Gastrocnemius medialis (tissue), 4 donors: ENCODE data around the gene RIN1. TPM values are rescaled to one million over a fixed set of nuclear protein-coding genes. Genes with fewer than 3 reads are reported as not detected.
A peak's percentile ranks its signal among the peaks of the same experiment; 100 is the strongest.
"Not testable (repeated sequence)": the region's sequence is repeated elsewhere in the genome, so short reads cannot be mapped to it uniquely, and the experiment has no call there.

Experiments
- ATAC-seq, 2 donors: fragments of 150-250 bp; one replicate each; pipeline ENCODE4 v1.9.1; 2016
- DNase-seq, 2 donors: peaks; one replicate each; pipeline ENCODE4 v3.0.0-alpha.2; 2019
- H3K27ac ChIP-seq, 4 donors: fragments of 200-600 bp; sonication (generic); 1 replicate in 1 of 4; 2 replicates in 3 of 4; pipeline ENCODE4 v1.5.1; 2016 to 2018; ENCODE audit warnings: mild to moderate bottlenecking in 2 of 4, moderate library complexity in 1 of 4
- H3K27me3 ChIP-seq, 3 donors: fragments of 200-600 bp; sonication (generic) in 2 of 3; 1 replicate in 1 of 3; 2 replicates in 2 of 3; pipeline versions ENCODE4 v1.5.1 to v1.6.0; 2016 to 2019; ENCODE audit warnings: mild to moderate bottlenecking in 1 of 3, moderate library complexity in 1 of 3
- H3K36me3 ChIP-seq, 2 donors: fragments of 200-600 bp; sonication (generic) in 1 of 2; one replicate each; pipeline ENCODE4 v1.5.1; 2017 to 2018
- H3K4me1 ChIP-seq, 2 donors: fragments of 200-600 bp; sonication (generic) in 1 of 2; one replicate each; pipeline ENCODE4 v1.5.1; 2016 to 2017; ENCODE audit warnings: mild to moderate bottlenecking in 2 of 2
- H3K4me3 ChIP-seq, 4 donors: fragments of 200-600 bp; sonication (generic) in 3 of 4; 1 replicate in 1 of 4; 2 replicates in 3 of 4; pipeline ENCODE4 v1.5.1; 2016 to 2019; ENCODE audit warnings: mild to moderate bottlenecking in 2 of 4
- H3K9me3 ChIP-seq, 3 donors: fragments of 200-600 bp; sonication (generic) in 2 of 3; 1 replicate in 1 of 3; 2 replicates in 2 of 3; pipeline ENCODE4 v1.5.1; 2016 to 2019
- POLR2A ChIP-seq, 2 donors: fragments of 450-650 bp; IDR thresholded peaks; one replicate each; pipeline ENCODE4 v1.6.1; 2017; ENCODE audit warnings: antibody characterized with exemption in 2 of 2, mild to moderate bottlenecking in 2 of 2, moderate library complexity in 2 of 2
- in situ Hi-C, 4 donors: fragments of 200-750 bp; cut with MboI; loops; one replicate each; pipeline versions ENCODE4 v1.15.0 to v1.8.0; 2017; ENCODE audit warnings: low sequenced_read_pairs in 4 of 4
- intact Hi-C: fragments of 100-400 bp; cut with DNase I; formaldehyde crosslinking; loops from one replicate; pipeline ENCODE4 v1.15.1; 2023; ENCODE audit warnings: low total_unique reads
- total RNA-seq, 4 donors: library from RNA; depleted of rRNA; stranded (reverse); fragments of >200 nt; gene quantifications; one replicate each; pipeline versions ENCODE4 v1.1.0 to v1.2.3, GENCODE V29; 2016
- TF ChIP-seq, protein P1 (sequence below), 5 experiments: fragments of 450-650 bp in 3 of 5; fragments of 200-600 bp in 2 of 5; sonication (generic) in 2 of 5; IDR thresholded peaks in 4 of 5; conservative IDR thresholded peaks in 1 of 5; 1 replicate in 4 of 5; 2 replicates in 1 of 5; pipeline ENCODE4 v1.5.1; 2016 to 2019; ENCODE audit warnings: antibody characterized with exemption in 5 of 5, mild to moderate bottlenecking in 3 of 5, moderate library complexity in 3 of 5

The RIN1 gene
- total RNA-seq = 1 to 10 TPM; 1.9 to 9.7 (median 7.0) TPM

GRCh38 chr11:66336234-66337102 lies at the start of gene RIN1:
RIN1 (minus strand) TSS chr11:66336434; CDS start chr11:66336402, 32 bp downstream.
- H3K4me3 ChIP-seq = peak within 1 kb of the TSS; percentile 57 to 65 (median 60)
- peaks cover 25 to 26% of the 10 kb centered on the region in 2 donors for H3K4me1 ChIP-seq
- DNase-seq (peak; percentile 42 to 70), ATAC-seq (peak; percentile 78 to 84)
- in situ Hi-C loops = no loop called here
- H3K9me3 ChIP-seq = no peaks in the 10 kb centered on the region
- H3K36me3 ChIP-seq = peaks cover 0 to 32% of the 10 kb centered on the region in 2 donors
- H3K27me3 ChIP-seq = no peaks in the 10 kb centered on the region
- H3K27ac ChIP-seq = peak within 1 kb of the TSS; percentile 74 to 79 (median 76)
- TF ChIP-seq, protein P1, sequence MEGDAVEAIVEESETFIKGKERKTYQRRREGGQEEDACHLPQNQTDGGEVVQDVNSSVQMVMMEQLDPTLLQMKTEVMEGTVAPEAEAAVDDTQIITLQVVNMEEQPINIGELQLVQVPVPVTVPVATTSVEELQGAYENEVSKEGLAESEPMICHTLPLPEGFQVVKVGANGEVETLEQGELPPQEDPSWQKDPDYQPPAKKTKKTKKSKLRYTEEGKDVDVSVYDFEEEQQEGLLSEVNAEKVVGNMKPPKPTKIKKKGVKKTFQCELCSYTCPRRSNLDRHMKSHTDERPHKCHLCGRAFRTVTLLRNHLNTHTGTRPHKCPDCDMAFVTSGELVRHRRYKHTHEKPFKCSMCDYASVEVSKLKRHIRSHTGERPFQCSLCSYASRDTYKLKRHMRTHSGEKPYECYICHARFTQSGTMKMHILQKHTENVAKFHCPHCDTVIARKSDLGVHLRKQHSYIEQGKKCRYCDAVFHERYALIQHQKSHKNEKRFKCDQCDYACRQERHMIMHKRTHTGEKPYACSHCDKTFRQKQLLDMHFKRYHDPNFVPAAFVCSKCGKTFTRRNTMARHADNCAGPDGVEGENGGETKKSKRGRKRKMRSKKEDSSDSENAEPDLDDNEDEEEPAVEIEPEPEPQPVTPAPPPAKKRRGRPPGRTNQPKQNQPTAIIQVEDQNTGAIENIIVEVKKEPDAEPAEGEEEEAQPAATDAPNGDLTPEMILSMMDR (IDR thresholded peaks at IDR 0.05 in 4 of 5, conservative IDR thresholded peaks at IDR 0.05 in 1 of 5) = peak; percentile 27 to 55 (median 48)
- peak; percentile 13 to 40 for TF ChIP-seq POLR2A (IDR thresholded peaks at IDR 0.05)
- intact Hi-C loops = loop anchor here (5.0 kb wide), 1 partner anchor 69 kb away; the partner anchor contains the start of gene RAB1B

GRCh38 chr11:66384316-66384715 lies 48.1 kb upstream of the RIN1 start:
- in situ Hi-C loops, H3K4me1 ChIP-seq, H3K9me3 ChIP-seq, DNase-seq, H3K4me3 ChIP-seq, H3K36me3 ChIP-seq, H3K27me3 ChIP-seq, intact Hi-C loops: not testable (repeated sequence)
- ATAC-seq = peak in 1 of 2 donors; percentile 34
- peak overlapping the region in 1 of 4 donors; percentile 29 for H3K27ac ChIP-seq

DNA sequence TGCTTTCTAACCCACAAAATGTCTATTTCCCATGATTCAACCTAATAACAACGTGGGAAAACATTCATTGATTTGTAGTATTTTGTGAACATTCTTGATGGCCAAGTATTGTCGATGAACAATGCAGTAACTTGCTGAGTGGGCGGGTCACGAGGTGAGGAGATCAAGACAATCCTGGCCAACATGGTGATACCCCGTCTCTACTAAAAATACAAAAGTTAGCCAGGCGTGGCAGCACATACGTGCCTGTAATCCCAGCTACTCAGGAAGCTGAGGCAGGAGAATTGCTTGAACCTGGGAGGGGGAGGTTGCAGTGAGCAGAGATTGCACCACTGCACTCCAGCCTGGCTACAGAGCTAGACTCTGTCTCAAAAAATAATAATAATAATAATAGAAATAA lies 44.0 kb upstream of the RIN1 start:
- DNase-seq, H3K4me1 ChIP-seq, H3K4me3 ChIP-seq, ATAC-seq, H3K27me3 ChIP-seq, H3K27ac ChIP-seq, H3K36me3 ChIP-seq, intact Hi-C loops, H3K9me3 ChIP-seq, in situ Hi-C loops: not testable (repeated sequence)

GRCh38 chr11:66373690-66374287 lies 37.6 kb upstream of the RIN1 start:
- in situ Hi-C loops, H3K36me3 ChIP-seq, H3K27me3 ChIP-seq, H3K9me3 ChIP-seq: not testable (repeated sequence)
- intact Hi-C loops = loop anchor here (10.0 kb wide), 1 partner anchor 459 kb away; the partner anchor contains the start of genes C11orf68 and DRAP1
- Histone ChIP-seq H3K4me1 (peaks cover 29 to 39% of the 10 kb centered on the region in 2 donors), H3K4me3 (peak overlapping the region in 1 of 4 donors; percentile 14), H3K27ac (peak overlapping the region; percentile 97 to 99 (median 98))
- peak in 1 of 2 donors; percentile 58 for DNase-seq
- ATAC-seq = peak; percentile 4

GRCh38 chr11:66373265-66373664 lies 37.0 kb upstream of the RIN1 start:
- in situ Hi-C loops (no loop called here), intact Hi-C loops (loop anchor here (10.0 kb wide), 1 partner anchor 458 kb away; the partner anchor contains the start of genes C11orf68 and DRAP1)
- H3K4me3 ChIP-seq = peak overlapping the region in 1 of 4 donors; percentile 14

More at GRCh38 chr11:66373265-66373664, 37.0 kb upstream of the RIN1 start:
- Histone ChIP-seq H3K9me3 (no peaks in the 10 kb centered on the region), H3K27ac (peak overlapping the region; percentile 97 to 99 (median 98)), H3K27me3 (no peaks in the 10 kb centered on the region), H3K4me1 (peaks cover 34 to 44% of the 10 kb centered on the region in 2 donors), H3K36me3 (peaks cover 0 to 10% of the 10 kb centered on the region in 2 donors)
- DNase-seq = peak; percentile 90 to 95
- TF ChIP-seq, protein P1 (IDR thresholded peaks at IDR 0.05 in 4 of 5, conservative IDR thresholded peaks at IDR 0.05 in 1 of 5) = no peak
- TF ChIP-seq POLR2A (IDR thresholded peaks at IDR 0.05) = peak; percentile 20 to 47
- ATAC-seq = peak; percentile 71 to 82
